ENCODE data around the gene ATP6V1F. TPM values are rescaled to one million over a fixed set of nuclear protein-coding genes. Genes with fewer than 3 reads are reported as not detected.
A peak's percentile ranks its signal among the peaks of the same experiment; 100 is the strongest.

Gene ATP6V1F
- total RNA-seq, 3 donors from 2014 or later, result 55.6 to 85.5 (median 82.4) TPM

DNA sequence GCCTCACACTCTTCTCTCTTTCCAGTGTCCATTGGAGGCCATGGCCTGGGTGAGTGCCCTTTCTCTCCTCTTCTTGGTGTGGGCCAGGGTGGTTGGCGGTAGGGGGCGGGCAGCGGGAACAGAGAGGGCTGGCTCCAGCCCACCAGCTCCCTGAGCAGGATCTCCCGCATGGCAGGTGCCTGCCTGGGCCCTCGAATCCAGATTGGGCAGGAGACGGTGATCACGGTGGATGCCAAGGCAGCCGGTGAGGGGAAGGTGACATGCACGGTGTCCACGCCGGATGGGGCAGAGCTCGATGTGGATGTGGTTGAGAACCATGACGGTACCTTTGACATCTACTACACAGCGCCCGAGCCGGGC is 13.5 kb upstream of the ATP6V1F start:
- DNase-seq (no peak), ATAC-seq (no peak)
- no peak overlapping the region for H3K4me3 ChIP-seq
- no peaks in the 10 kb centered on the region for H3K9me3 ChIP-seq
- no peaks in the 10 kb centered on the region for H3K4me1 ChIP-seq (ENCODE audit: low read depth)
- intact Hi-C loops (cut with DNase I, micrococcal nuclease), result no loop called here
- no peak for TF ChIP-seq CTCF (IDR thresholded peaks at IDR 0.05)
- no peaks in the 10 kb centered on the region for H3K36me3 ChIP-seq (ENCODE audit: low read depth)

GRCh38 chr7:128849804-128850490 is 12.7 kb upstream of the ATP6V1F start:
- intact Hi-C loops (cut with DNase I, micrococcal nuclease), result no loop called here
- Histone ChIP-seq H3K4me1 (ENCODE audit: low read depth) (no peaks in the 10 kb centered on the region), H3K36me3 (ENCODE audit: low read depth) (no peaks in the 10 kb centered on the region), H3K9me3 (no peaks in the 10 kb centered on the region), H3K4me3 (no peak overlapping the region)
- no peak for DNase-seq
- peak; percentile 14 for ATAC-seq
- no peak for TF ChIP-seq CTCF (IDR thresholded peaks at IDR 0.05)

GRCh38 chr7:128852537-128853254 is 10.0 kb upstream of the ATP6V1F start:
- H3K9me3 ChIP-seq, result no peaks in the 10 kb centered on the region

GRCh38 chr7:128853799-128854198 is 8.9 kb upstream of the ATP6V1F start:
- H3K9me3 ChIP-seq, result no peaks in the 10 kb centered on the region
- DNase-seq (no peak), ATAC-seq (no peak)
- intact Hi-C loops (cut with DNase I, micrococcal nuclease), result no loop called here
- H3K36me3 ChIP-seq (ENCODE audit: low read depth), result no peaks in the 10 kb centered on the region
- peaks cover 4% of the 10 kb centered on the region for H3K4me1 ChIP-seq (ENCODE audit: low read depth)
- TF ChIP-seq CTCF (IDR thresholded peaks at IDR 0.05), result no peak
- H3K4me3 ChIP-seq, result no peak overlapping the region

More at GRCh38 chr7:128852537-128853254, 10.0 kb upstream of the ATP6V1F start:
- no peak overlapping the region for H3K4me3 ChIP-seq
- H3K36me3 ChIP-seq (ENCODE audit: low read depth), result no peaks in the 10 kb centered on the region
- peaks cover 4% of the 10 kb centered on the region for H3K4me1 ChIP-seq (ENCODE audit: low read depth)
- no peak for DNase-seq
- ATAC-seq, result no peak
- no peak for TF ChIP-seq CTCF (IDR thresholded peaks at IDR 0.05)
- intact Hi-C loops (cut with DNase I, micrococcal nuclease), result no loop called here

- peaks cover 4% of the 10 kb centered on the region for H3K4me1 ChIP-seq (ENCODE audit: low read depth)
- no peaks in the 10 kb centered on the region for H3K36me3 ChIP-seq (ENCODE audit: low read depth)
- ATAC-seq (no peak), DNase-seq (no peak)
- TF ChIP-seq CTCF (IDR thresholded peaks at IDR 0.05), result no peak
- H3K4me3 ChIP-seq, result no peak overlapping the region
- H3K9me3 ChIP-seq, result no peaks in the 10 kb centered on the region
- intact Hi-C loops (cut with DNase I, micrococcal nuclease), result no loop called here
These were observed 8.3 kb upstream of the ATP6V1F start for GRCh38 chr7:128854396-128854795.

Data from mucosa of descending colon (tissue), 3 donors.